ENCODE measurements around the gene TMEM203. TPM values are rescaled to one million over a fixed set of nuclear protein-coding genes. Genes with fewer than 3 reads are reported as not detected.

The TMEM203 gene
- total and polyA plus RNA-seq, 10 of the 15 experiments (the other 5 are each of a cell fraction or from before 2014, with no cell fraction given), result 7.2 to 68.1 (median 33.8) TPM

- TF ChIP-seq CREM (IDR thresholded peaks at IDR 0.05; ENCODE audit: low read depth), result peak; percentile 100
- TF ChIP-seq RELB (IDR thresholded peaks at IDR 0.05; ENCODE audit: low read depth), result peak; percentile 99
- no peak for TF ChIP-seq WRNIP1 (IDR thresholded peaks at IDR 0.05; ENCODE audit: borderline replicate concordance, low read depth, low read length)
- no peak for TF ChIP-seq NFXL1 (IDR thresholded peaks at IDR 0.05; ENCODE audit: borderline replicate concordance)
- peak; percentile 96 for TF ChIP-seq SIN3A (IDR thresholded peaks at IDR 0.05; ENCODE audit: low read depth, low read length)
- TF ChIP-seq PKNOX1 (IDR thresholded peaks at IDR 0.05), result no peak
- no peak for TF ChIP-seq ZZZ3 (IDR thresholded peaks at IDR 0.05; ENCODE audit: control insufficient read depth, insufficient read length, low read depth)
- TF ChIP-seq BCL3 (IDR thresholded peaks at IDR 0.05; ENCODE audit: borderline replicate concordance, insufficient read depth, low read depth, low read length, poor library complexity, severe bottlenecking), result no peak
- peak; percentile 93 for TF ChIP-seq HCFC1 (IDR thresholded peaks at IDR 0.05; ENCODE audit: low read length)
- no peak for TF ChIP-seq STAT3 (IDR thresholded peaks at IDR 0.05; ENCODE audit: low read depth, low read length)
- TF ChIP-seq TBL1XR1 (IDR thresholded peaks at IDR 0.05; ENCODE audit: low read depth, low read length), result peak; percentile 88
- no peak; the same call in 1 of the 2 replicates for TF ChIP-seq PML (IDR thresholded peaks at IDR 0.05; ENCODE audit: low read length)
- peak; percentile 26; the same call in 1 of the 2 replicates for TF ChIP-seq REST (IDR thresholded peaks at IDR 0.05; ENCODE audit: low read depth, low read length)
- TF ChIP-seq MYB (IDR thresholded peaks at IDR 0.05; ENCODE audit: borderline replicate concordance, low read depth, low read length), result no peak
- TF ChIP-seq ZNF687 (IDR thresholded peaks at IDR 0.05), result peak; percentile 85
- TF ChIP-seq TARDBP (IDR thresholded peaks at IDR 0.05; ENCODE audit: borderline replicate concordance), result peak; percentile 87; the same call in 1 of the 2 replicates
- no peak for TF ChIP-seq KDM1A (IDR thresholded peaks at IDR 0.05; ENCODE audit: borderline replicate concordance)
- peak; percentile 84 for TF ChIP-seq CHD2 (IDR thresholded peaks at IDR 0.05; ENCODE audit: borderline replicate concordance, low read depth, low read length)
Measured at GRCh38 chr9:137188490-137189296, 16.8 kb downstream of the TMEM203 start, which contains the start of the genes ANAPC2 and SSNA1 (continued).

Measured in GM12878 (cell line).